Transverse colon (tissue), 4 donors: ENCODE measurements around the gene ZNF232. TPM values are rescaled to one million over a fixed set of nuclear protein-coding genes. Genes with fewer than 3 reads are reported as not detected.

Source experiments
- DNase-seq: peaks from one replicate; pipeline ENCODE4 v3.0.0-alpha.2; 2019
- H3K27ac ChIP-seq, 4 donors: fragments of 200-600 bp; sonication (generic); 2 replicates each; pipeline ENCODE4 v1.5.1; 2016 to 2018; ENCODE audit warnings: inconsistent platforms in 4 of 4
- H3K27me3 ChIP-seq: fragments of 200-600 bp; sonication (generic); 2 replicates; pipeline ENCODE4 v1.5.1; 2017; ENCODE audit warnings: inconsistent platforms
- H3K36me3 ChIP-seq, 4 donors: fragments of 200-600 bp; sonication (generic); 2 replicates each; pipeline ENCODE4 v1.5.1; 2017 to 2019; ENCODE audit warnings: inconsistent platforms in 4 of 4
- H3K4me1 ChIP-seq, 4 donors: fragments of 200-600 bp; sonication (generic); 2 replicates each; pipeline ENCODE4 v1.5.1; 2017 to 2020; ENCODE audit warnings: inconsistent platforms in 4 of 4
- H3K4me3 ChIP-seq, 4 donors: fragments of 200-600 bp; sonication (generic); 1 replicate in 1 of 4; 2 replicates in 3 of 4; pipeline versions ENCODE4 v1.5.1 to v1.6.1; 2017 to 2019; ENCODE audit warnings: inconsistent platforms in 4 of 4
- H3K9me3 ChIP-seq, 2 donors: fragments of 200-600 bp; sonication (generic); 2 replicates each; pipeline ENCODE4 v1.5.1; 2017 to 2019; ENCODE audit warnings: inconsistent platforms in 2 of 2
- CTCF ChIP-seq, 5 experiments: fragments of 200-600 bp in 3 of 5; fragments of 450-650 bp in 2 of 5; sonication (generic) in 3 of 5; IDR thresholded peaks; 1 replicate in 2 of 5; 2 replicates in 3 of 5; pipeline ENCODE4 v1.5.1; 2016 to 2017; ENCODE audit warnings: antibody characterized with exemption in 5 of 5, inconsistent platforms in 3 of 5, mild to moderate bottlenecking in 2 of 5, moderate library complexity in 1 of 5
- EP300 ChIP-seq: sonication (generic); formaldehyde crosslinking; IDR thresholded peaks from one replicate; pipeline ENCODE4 v1.6.1; 2017; ENCODE audit warnings: antibody characterized with exemption, low read depth
- POLR2A ChIP-seq: fragments of 450-650 bp; IDR thresholded peaks from one replicate; pipeline ENCODE4 v1.6.1; 2016; ENCODE audit warnings: antibody characterized with exemption, mild to moderate bottlenecking, moderate library complexity
- POLR2AphosphoS5 ChIP-seq, 3 donors: sonication (generic); formaldehyde crosslinking; IDR thresholded peaks; one replicate each; pipeline ENCODE4 v1.6.1; 2016; ENCODE audit warnings: antibody characterized with exemption in 3 of 3
- WGBS, 2 donors: methylation state at CpG; one replicate each; pipeline ENCODE4 v1.1.5; 2018; ENCODE audit warnings: low coverage in 1 of 2; 5-methylcytosine and 5-hydroxymethylcytosine counted together
- in situ Hi-C, 4 donors: fragments of 200-750 bp; cut with MboI; loops; one replicate each; pipeline versions ENCODE4 v1.15.0 to v1.15.1; 2017; ENCODE audit warnings: low sequenced_read_pairs in 3 of 4, low pct_ligation_motif_present in 1 of 4, low pct_unique_long_range_greater_than_20kb in 1 of 4
- intact Hi-C: fragments of 100-400 bp; cut with DNase I; formaldehyde crosslinking; loops from one replicate; pipeline ENCODE4 v1.15.1; 2023; ENCODE audit warnings: low total_unique reads
- small RNA-seq, 4 donors: library from RNA; depleted of rRNA; stranded (forward); fragments of <200 nt; gene quantifications; one replicate each; pipeline ENCODE3, GENCODE V24; 2016
- total RNA-seq, 4 donors: library from RNA; depleted of rRNA; stranded (reverse); fragments of >200 nt; gene quantifications; one replicate each; pipeline ENCODE4 v1.1.0, GENCODE V29; 2016

The ZNF232 gene
- total RNA-seq, 4 donors from 2014 or later = 6.8 to 69.6 (median 27.2) TPM

GRCh38 chr17:5065227-5065744 is 46.4 kb downstream of the ZNF232 start:
- intact Hi-C loops = loop anchor here (5.0 to 10.0 kb wide), 2 partner anchors 33 to 90 kb away; no protein-coding TSS in a partner anchor
- TF ChIP-seq EP300 (no peak), CTCF (IDR thresholded peaks at IDR 0.05) (no peak), POLR2A (no peak), POLR2AphosphoS5 (IDR thresholded peaks at IDR 0.05) (no peak)
- no peaks in the 10 kb centered on the region for H3K9me3 ChIP-seq
- no peaks in the 10 kb centered on the region for H3K36me3 ChIP-seq
- no peak overlapping the region for H3K27ac ChIP-seq
- in situ Hi-C loops = loop anchor here in 3 of 4 donors (5.0 to 25.0 kb wide), 3 partner anchors 33 to 153 kb away; partner anchors contain the start of gene CHRNE (in 2 of the 3)
- no peak overlapping the region for H3K4me3 ChIP-seq
- DNase-seq = no peak
- H3K27me3 ChIP-seq = no peaks in the 10 kb centered on the region
- peaks cover 0 to 7% (median 0%) of the 10 kb centered on the region in 4 donors for H3K4me1 ChIP-seq
- WGBS, 2 donors = 63 to 78% methylated on average over 1 of the region's 1 CpG

Small RNA genes within 50 kb of the gene (small RNA-seq; reads per million reads assigned to genes)
- 0 reads per million in 4 donors for gene AC012146.4

Other genes starting within 250 kb of the ZNF232 start
- 1 to 10 TPM in 3 of 4 donors, not detected in 1; 1.8 to 3.2 (median 2.1) TPM for gene C17orf107, start 212.3 kb downstream of the ZNF232 start, total RNA-seq
- under 1 TPM in 1 of 4 donors, not detected in 3; 0.32 TPM for gene CHRNE, start 208.8 kb downstream of the ZNF232 start, total RNA-seq
- gene GP1BA, start 179.6 kb downstream of the ZNF232 start, total RNA-seq = not detected
- gene SLC25A11, start 171.8 kb downstream of the ZNF232 start, total RNA-seq = 100 to 1,000 TPM in 1 of 4 donors, 10 to 100 TPM in 3; 62.4 to 120 (median 83.9) TPM
- gene RNF167, start 171.6 kb downstream of the ZNF232 start, total RNA-seq = 100 to 1,000 TPM in 1 of 4 donors, 10 to 100 TPM in 3; 57.2 to 348 (median 73.7) TPM
- 1,000 to 10,000 TPM in 1 of 4 donors, 100 to 1,000 TPM in 3; 743 to 1,049 (median 945) TPM for gene PFN1, start 163.3 kb downstream of the ZNF232 start, total RNA-seq
- gene ENO3, start 160.8 kb downstream of the ZNF232 start, total RNA-seq = 100 to 1,000 TPM in 1 of 4 donors, 10 to 100 TPM in 1, 1 to 10 TPM in 2; 2.5 to 211 (median 12.9) TPM
- 10 to 100 TPM in 3 of 4 donors, 1 to 10 TPM in 1; 8.2 to 64.7 (median 47.4) TPM for gene SPAG7, start 144.1 kb downstream of the ZNF232 start, total RNA-seq
- gene CAMTA2, start 124.2 kb downstream of the ZNF232 start, total RNA-seq = 10 to 100 TPM; 35.9 to 71.8 (median 51.8) TPM
- gene INCA1, start 114.4 kb downstream of the ZNF232 start, total RNA-seq = 1 to 10 TPM in 2 of 4 donors, not detected in 2; 1.8 to 2.2 TPM
- 100 to 1,000 TPM; 106 to 125 (median 114) TPM for gene KIF1C, start 113.9 kb downstream of the ZNF232 start, total RNA-seq
- 1 to 10 TPM in 3 of 4 donors, not detected in 1; 1.3 to 6.0 (median 3.4) TPM for gene SLC52A1, start 76.5 kb downstream of the ZNF232 start, total RNA-seq
- gene ZFP3, start 33.4 kb downstream of the ZNF232 start, total RNA-seq = 10 to 100 TPM in 1 of 4 donors, 1 to 10 TPM in 3; 6.0 to 11.6 (median 8.6) TPM
- under 1 TPM in 2 of 4 donors, not detected in 2; under 0.01 to 0.82 TPM for gene USP6, start 4.2 kb upstream of the ZNF232 start, total RNA-seq
- gene ZNF594, start 80.0 kb upstream of the ZNF232 start, total RNA-seq = 10 to 100 TPM in 1 of 4 donors, 1 to 10 TPM in 3; 1.5 to 17.0 (median 4.5) TPM
- 1 to 10 TPM in 2 of 4 donors, under 1 TPM in 1, not detected in 1; 0.82 to 9.1 (median 2.6) TPM for gene SCIMP, start 123.0 kb upstream of the ZNF232 start, total RNA-seq
- 10 to 100 TPM; 23.6 to 43.8 (median 36.0) TPM for gene RABEP1, start 170.4 kb upstream of the ZNF232 start, total RNA-seq